PFSK-1 (cell line): ENCODE measurements around the gene TASOR2.

Experiments used
- FOXP2 ChIP-seq: optimal IDR thresholded peaks from 2 replicates; pipeline ENCODE3; 2011; ENCODE audit warnings: borderline replicate concordance, control low read depth, inconsistent platforms; ENCODE audit not compliant: insufficient read depth; ENCODE audit errors: extremely low read length, extremely low read depth
- POLR2AphosphoS5 ChIP-seq: IDR thresholded peaks from 2 replicates; pipeline ENCODE4 v1.6.1; 2012; ENCODE audit warnings: low read depth, mild to moderate bottlenecking, control low read depth, low read length, moderate library complexity
- REST ChIP-seq, 2 experiments: IDR thresholded peaks; 2 replicates each; pipeline versions ENCODE4 v1.6.1 to v1.8.0; 2011 to 2012; ENCODE audit warnings: low read depth in 2 of 2, low read length in 2 of 2, control low read depth in 1 of 2, inconsistent platforms in 1 of 2, mild to moderate bottlenecking in 1 of 2, moderate library complexity in 1 of 2; ENCODE audit not compliant: insufficient read depth in 1 of 2
- SIN3A ChIP-seq: IDR thresholded peaks from 2 replicates; pipeline ENCODE4 v1.6.1; 2012; ENCODE audit warnings: mild to moderate bottlenecking, low read length, moderate library complexity, borderline replicate concordance; ENCODE audit not compliant: insufficient read depth
- TAF1 ChIP-seq: IDR thresholded peaks from 2 replicates; pipeline ENCODE4 v1.6.1; 2012; ENCODE audit warnings: low read length, control low read depth, borderline replicate concordance; ENCODE audit not compliant: insufficient read depth

The TASOR2 gene

GRCh38 chr10:5668429-5668828 is 16.2 kb upstream of the TASOR2 start:
- no peak for TF ChIP-seq SIN3A
- TF ChIP-seq REST (IDR thresholded peaks at IDR 0.05; ENCODE audit: insufficient read depth in 1 of 2, low read depth in 2 of 2, low read length in 2 of 2): no peak
- no peak for TF ChIP-seq POLR2AphosphoS5
- no peak for TF ChIP-seq TAF1
- no peak for TF ChIP-seq FOXP2

- TF ChIP-seq SIN3A (no peak), REST (IDR thresholded peaks at IDR 0.05; ENCODE audit: insufficient read depth in 1 of 2, low read depth in 2 of 2, low read length in 2 of 2) (no peak), POLR2AphosphoS5 (no peak), FOXP2 (no peak), TAF1 (no peak)
These were observed 15.0 kb upstream of the TASOR2 start for GRCh38 chr10:5669604-5670003.

GRCh38 chr10:5670662-5671375 is 13.8 kb upstream of the TASOR2 start:
- TF ChIP-seq REST (IDR thresholded peaks at IDR 0.05; ENCODE audit: insufficient read depth in 1 of 2, low read depth in 2 of 2, low read length in 2 of 2) (no peak), FOXP2 (no peak), POLR2AphosphoS5 (no peak), TAF1 (no peak), SIN3A (no peak)

- no peak for TF ChIP-seq SIN3A
- no peak for TF ChIP-seq TAF1
- no peak for TF ChIP-seq POLR2AphosphoS5
- TF ChIP-seq FOXP2: no peak
- no peak for TF ChIP-seq REST (IDR thresholded peaks at IDR 0.05; ENCODE audit: insufficient read depth in 1 of 2, low read depth in 2 of 2, low read length in 2 of 2)
These were observed 6.1 kb upstream of the TASOR2 start for GRCh38 chr10:5678397-5679036.

GRCh38 chr10:5679037-5679435 is 5.6 kb upstream of the TASOR2 start:
- TF ChIP-seq FOXP2 (no peak), SIN3A (no peak), POLR2AphosphoS5 (no peak), REST (IDR thresholded peaks at IDR 0.05; ENCODE audit: insufficient read depth in 1 of 2, low read depth in 2 of 2, low read length in 2 of 2) (no peak), TAF1 (no peak)
